Body of pancreas (tissue), 4 donors: ENCODE data around the gene USP24.

Experiments used
- POLR2A ChIP-seq, 3 donors: fragments of 450-650 bp; IDR thresholded peaks; one replicate each; pipeline ENCODE4 v1.6.1; 2016; ENCODE audit warnings: antibody characterized with exemption in 3 of 3, mild to moderate bottlenecking in 2 of 3
- TF ChIP-seq, protein P1 (sequence below), 7 experiments: fragments of 450-650 bp in 4 of 7; fragments of 200-600 bp in 3 of 7; sonication (generic) in 3 of 7; IDR thresholded peaks; one replicate each; pipeline ENCODE4 v1.5.1; 2016 to 2019; ENCODE audit warnings: antibody characterized with exemption in 7 of 7

GRCh38 chr1:55107101-55107500 lies 108.1 kb downstream of the USP24 start:
- TF ChIP-seq, protein P1, sequence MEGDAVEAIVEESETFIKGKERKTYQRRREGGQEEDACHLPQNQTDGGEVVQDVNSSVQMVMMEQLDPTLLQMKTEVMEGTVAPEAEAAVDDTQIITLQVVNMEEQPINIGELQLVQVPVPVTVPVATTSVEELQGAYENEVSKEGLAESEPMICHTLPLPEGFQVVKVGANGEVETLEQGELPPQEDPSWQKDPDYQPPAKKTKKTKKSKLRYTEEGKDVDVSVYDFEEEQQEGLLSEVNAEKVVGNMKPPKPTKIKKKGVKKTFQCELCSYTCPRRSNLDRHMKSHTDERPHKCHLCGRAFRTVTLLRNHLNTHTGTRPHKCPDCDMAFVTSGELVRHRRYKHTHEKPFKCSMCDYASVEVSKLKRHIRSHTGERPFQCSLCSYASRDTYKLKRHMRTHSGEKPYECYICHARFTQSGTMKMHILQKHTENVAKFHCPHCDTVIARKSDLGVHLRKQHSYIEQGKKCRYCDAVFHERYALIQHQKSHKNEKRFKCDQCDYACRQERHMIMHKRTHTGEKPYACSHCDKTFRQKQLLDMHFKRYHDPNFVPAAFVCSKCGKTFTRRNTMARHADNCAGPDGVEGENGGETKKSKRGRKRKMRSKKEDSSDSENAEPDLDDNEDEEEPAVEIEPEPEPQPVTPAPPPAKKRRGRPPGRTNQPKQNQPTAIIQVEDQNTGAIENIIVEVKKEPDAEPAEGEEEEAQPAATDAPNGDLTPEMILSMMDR (IDR thresholded peaks at IDR 0.05): no peak
- no peak for TF ChIP-seq POLR2A (IDR thresholded peaks at IDR 0.05)
